OCI-LY1 (cell line): ENCODE results near the gene ARHGAP32.

Experiments used
- H2AFZ ChIP-seq: fragments of 200-600 bp; sonication (generic), shearing (Covaris generic); 2 replicates; pipeline ENCODE4 v1.6.0; 2014; ENCODE audit warnings: antibody characterized with exemption, mild to moderate bottlenecking, low read length
- H3F3A ChIP-seq: fragments of 200-600 bp; sonication (generic), shearing (Covaris generic); 2 replicates; pipeline ENCODE4 v1.6.0; 2014; ENCODE audit warnings: mild to moderate bottlenecking, antibody characterized with exemption, low read length, moderate library complexity; ENCODE audit not compliant: insufficient read depth
- H3K27ac ChIP-seq: fragments of 200-600 bp; sonication (generic); 2 replicates; pipeline ENCODE4 v1.5.1; 2014; ENCODE audit warnings: low read length, mixed run types, mild to moderate bottlenecking, low read depth; ENCODE audit not compliant: poor library complexity, severe bottlenecking
- H3K27me3 ChIP-seq: fragments of 200-600 bp; sonication (generic); 2 replicates; pipeline ENCODE4 v1.6.0; 2014; ENCODE audit warnings: antibody characterized with exemption, mild to moderate bottlenecking, low read length, moderate library complexity; ENCODE audit not compliant: insufficient read depth
- H3K36me3 ChIP-seq: fragments of 200-600 bp; sonication (generic); 2 replicates; pipeline ENCODE4 v1.6.1; 2014; ENCODE audit warnings: mild to moderate bottlenecking, antibody characterized with exemption, low read length, moderate library complexity, mixed read lengths; ENCODE audit not compliant: insufficient read depth
- H3K4me1 ChIP-seq: fragments of 200-600 bp; sonication (generic); 2 replicates; pipeline ENCODE4 v1.5.1; 2014; ENCODE audit warnings: mild to moderate bottlenecking, low read length, moderate library complexity; ENCODE audit not compliant: insufficient read depth, severe bottlenecking
- H3K4me2 ChIP-seq: fragments of 200-600 bp; sonication (generic), shearing (Covaris generic); 2 replicates; pipeline ENCODE4 v1.6.1; 2014; ENCODE audit warnings: low read length
- H3K4me3 ChIP-seq: fragments of 200-600 bp; sonication (generic); 2 replicates; pipeline ENCODE4 v1.5.1; 2014; ENCODE audit warnings: low read length, low read depth, mild to moderate bottlenecking, mixed read lengths; ENCODE audit not compliant: poor library complexity, severe bottlenecking
- H3K79me2 ChIP-seq: fragments of 200-600 bp; shearing (Covaris generic); 2 replicates; pipeline ENCODE4 v1.6.1; 2016; ENCODE audit warnings: mixed run types, low read length, mixed read lengths; ENCODE audit not compliant: insufficient read depth
- H3K9ac ChIP-seq: fragments of 200-600 bp; sonication (generic), shearing (Covaris generic); 2 replicates; pipeline ENCODE4 v1.6.1; 2014; ENCODE audit warnings: mild to moderate bottlenecking, low read length, mixed read lengths
- H3K9me2 ChIP-seq: fragments of 200-600 bp; sonication (generic), shearing (Covaris generic); 2 replicates; pipeline ENCODE4 v1.6.1; 2014; ENCODE audit warnings: low read depth, mild to moderate bottlenecking, low read length, mixed read lengths
- H3K9me3 ChIP-seq: fragments of 200-600 bp; shearing (Covaris generic); 2 replicates; pipeline ENCODE4 v1.6.1; 2014; ENCODE audit warnings: low read length, mixed read lengths
- H4K20me1 ChIP-seq: fragments of 200-600 bp; sonication (generic), shearing (Covaris generic); 2 replicates; pipeline ENCODE4 v1.6.0; 2016; ENCODE audit warnings: mild to moderate bottlenecking, low read length; ENCODE audit not compliant: insufficient read depth
- EZH2 ChIP-seq: fragments of 200-600 bp; sonication (generic), shearing (Covaris generic); IDR thresholded peaks from 2 replicates; pipeline ENCODE4 v1.8.0; 2017; ENCODE audit warnings: borderline replicate concordance, mixed run types, mild to moderate bottlenecking, antibody characterized with exemption, low read length, moderate library complexity, mixed read lengths
- TF ChIP-seq, protein P1 (sequence below): fragments of 200-600 bp; sonication (generic), shearing (Covaris generic); IDR thresholded peaks from 2 replicates; pipeline ENCODE4 v1.5.1; 2017; ENCODE audit warnings: mild to moderate bottlenecking, antibody characterized with exemption, low read length, moderate library complexity, mixed read lengths

The ARHGAP32 gene

DNA sequence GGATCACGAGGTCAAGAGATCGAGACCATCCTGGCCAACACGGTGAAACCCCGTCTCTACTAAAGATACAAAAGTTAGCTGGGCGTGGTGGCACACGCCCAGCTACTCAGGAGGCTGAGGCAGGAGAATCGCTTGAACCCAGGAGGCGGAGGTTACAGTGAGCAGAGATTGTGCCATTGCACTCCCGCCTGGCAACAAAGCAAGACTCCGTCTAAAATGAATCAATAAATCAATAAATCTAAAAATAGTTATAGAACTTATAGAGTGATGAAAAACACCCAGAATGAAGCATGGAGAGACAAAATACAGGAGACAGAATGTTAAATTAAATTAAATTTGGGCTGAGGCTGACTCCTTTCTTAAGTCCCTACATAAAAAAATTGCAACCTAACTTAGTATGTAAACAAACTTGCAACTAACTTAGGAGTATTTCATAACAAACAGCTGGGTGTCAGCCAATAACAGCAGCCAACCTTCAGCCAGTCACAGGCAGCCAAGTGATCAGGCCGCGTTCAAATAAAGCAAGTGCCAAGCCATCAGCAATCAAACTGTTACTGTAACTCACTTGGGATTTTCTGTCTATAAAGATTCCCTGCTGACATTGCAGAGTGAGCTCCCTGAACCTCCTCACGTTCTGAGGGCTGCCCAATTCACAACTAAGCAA lies 242.2 kb downstream of the ARHGAP32 start:
- TF ChIP-seq, protein P1, sequence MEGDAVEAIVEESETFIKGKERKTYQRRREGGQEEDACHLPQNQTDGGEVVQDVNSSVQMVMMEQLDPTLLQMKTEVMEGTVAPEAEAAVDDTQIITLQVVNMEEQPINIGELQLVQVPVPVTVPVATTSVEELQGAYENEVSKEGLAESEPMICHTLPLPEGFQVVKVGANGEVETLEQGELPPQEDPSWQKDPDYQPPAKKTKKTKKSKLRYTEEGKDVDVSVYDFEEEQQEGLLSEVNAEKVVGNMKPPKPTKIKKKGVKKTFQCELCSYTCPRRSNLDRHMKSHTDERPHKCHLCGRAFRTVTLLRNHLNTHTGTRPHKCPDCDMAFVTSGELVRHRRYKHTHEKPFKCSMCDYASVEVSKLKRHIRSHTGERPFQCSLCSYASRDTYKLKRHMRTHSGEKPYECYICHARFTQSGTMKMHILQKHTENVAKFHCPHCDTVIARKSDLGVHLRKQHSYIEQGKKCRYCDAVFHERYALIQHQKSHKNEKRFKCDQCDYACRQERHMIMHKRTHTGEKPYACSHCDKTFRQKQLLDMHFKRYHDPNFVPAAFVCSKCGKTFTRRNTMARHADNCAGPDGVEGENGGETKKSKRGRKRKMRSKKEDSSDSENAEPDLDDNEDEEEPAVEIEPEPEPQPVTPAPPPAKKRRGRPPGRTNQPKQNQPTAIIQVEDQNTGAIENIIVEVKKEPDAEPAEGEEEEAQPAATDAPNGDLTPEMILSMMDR, result no peak
- no peak for TF ChIP-seq EZH2

DNA sequence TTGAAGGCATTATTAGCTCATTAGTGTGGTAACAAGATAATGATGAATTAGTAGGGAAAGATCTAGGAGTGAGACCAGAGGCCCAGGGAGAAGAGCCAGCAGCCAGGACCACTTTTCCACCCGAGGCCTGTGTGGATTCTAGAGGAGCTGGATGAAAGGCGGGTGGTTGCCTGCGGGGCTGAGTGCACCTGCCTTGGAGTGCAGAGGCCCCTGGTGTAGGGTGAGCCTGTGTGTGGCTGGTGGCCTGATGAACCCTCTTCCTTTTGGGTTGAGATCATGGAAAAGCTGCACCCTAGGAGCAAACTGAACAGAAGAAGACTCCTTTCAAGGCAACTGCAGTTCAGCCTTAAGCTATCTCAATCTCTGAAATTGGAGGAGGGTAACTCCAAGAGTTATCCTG lies 243.5 kb downstream of the ARHGAP32 start:
- no peaks in the 10 kb centered on the region for H3K4me1 ChIP-seq
- no peaks in the 10 kb centered on the region for H3K36me3 ChIP-seq
- H3K9me3 ChIP-seq, result no peaks in the 10 kb centered on the region
- H3K27ac ChIP-seq, result no peak overlapping the region
- H3F3A ChIP-seq, result no peaks in the 10 kb centered on the region
- no peaks in the 10 kb centered on the region for H3K27me3 ChIP-seq
- H3K9me2 ChIP-seq, result no peaks in the 10 kb centered on the region
- no peak overlapping the region for H3K4me2 ChIP-seq
- no peak overlapping the region for H3K4me3 ChIP-seq
- no peak overlapping the region for H3K9ac ChIP-seq
- no peaks in the 10 kb centered on the region for H3K79me2 ChIP-seq
- no peaks in the 10 kb centered on the region for H4K20me1 ChIP-seq
- H2AFZ ChIP-seq, result no peak overlapping the region
- TF ChIP-seq, protein P1, result no peak
- TF ChIP-seq EZH2, result no peak

More for the DNA sequence above, 242.2 kb downstream of the ARHGAP32 start:
- H3K9me3 ChIP-seq, result no peaks in the 10 kb centered on the region
- no peak overlapping the region for H3K9ac ChIP-seq
- H3K4me1 ChIP-seq, result no peaks in the 10 kb centered on the region
- no peak overlapping the region for H3K4me3 ChIP-seq
- no peak overlapping the region for H3K4me2 ChIP-seq
- H3K9me2 ChIP-seq, result no peaks in the 10 kb centered on the region
- no peaks in the 10 kb centered on the region for H3F3A ChIP-seq
- H3K27me3 ChIP-seq, result no peaks in the 10 kb centered on the region
- no peak overlapping the region for H3K27ac ChIP-seq
- H4K20me1 ChIP-seq, result no peaks in the 10 kb centered on the region
- H2AFZ ChIP-seq, result no peak overlapping the region
- no peaks in the 10 kb centered on the region for H3K79me2 ChIP-seq
- H3K36me3 ChIP-seq, result no peaks in the 10 kb centered on the region

DNA sequence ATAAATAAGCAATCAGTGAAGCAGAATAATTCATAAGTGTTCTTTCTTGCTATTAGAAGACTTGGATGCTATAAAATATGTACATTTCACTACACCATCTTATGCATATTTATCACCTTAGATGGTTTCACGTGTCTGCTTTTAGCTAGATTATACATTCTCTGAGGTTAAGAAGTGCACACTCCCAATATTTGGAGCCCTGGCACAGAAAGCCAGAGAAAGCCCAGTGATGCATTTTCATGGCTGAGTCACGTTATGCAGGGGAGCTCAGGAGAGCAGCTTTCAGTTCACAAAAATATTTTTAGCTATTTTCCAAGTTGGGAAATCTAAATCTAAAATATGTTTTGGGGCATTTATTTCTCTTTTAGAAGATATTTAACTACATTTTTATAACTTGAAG lies 244.4 kb downstream of the ARHGAP32 start:
- Histone ChIP-seq H4K20me1 (no peaks in the 10 kb centered on the region), H3K36me3 (no peaks in the 10 kb centered on the region), H2AFZ (no peak overlapping the region), H3K9me2 (no peaks in the 10 kb centered on the region), H3K27me3 (no peaks in the 10 kb centered on the region), H3K9ac (no peak overlapping the region), H3K4me1 (no peaks in the 10 kb centered on the region), H3K4me2 (no peak overlapping the region), H3K79me2 (no peaks in the 10 kb centered on the region), H3F3A (no peaks in the 10 kb centered on the region), H3K4me3 (no peak overlapping the region), H3K9me3 (no peaks in the 10 kb centered on the region), H3K27ac (no peak overlapping the region)
- no peak for TF ChIP-seq EZH2
- TF ChIP-seq, protein P1, result no peak
